Stimulated activated CD4-positive, alpha-beta T cell treated with anti-CD3 and anti-CD28 coated beads, Interleukin-1b, Interleukin-23, amount 100 ng/mL, for 4 hours (primary cell): ENCODE data around the gene CAPN11.
"Not testable (repeated sequence)": the region's sequence is repeated elsewhere in the genome, so short reads cannot be mapped to it uniquely, and the experiment has no call there.

Experiments
- DNase-seq, 2 donors: peaks; one replicate each; pipeline ENCODE4 v3.0.0-alpha.2; 2020; ENCODE audit warnings: low read depth in 2 of 2

CAPN11 gene

GRCh38 chr6:44131892-44132291, 26.7 kb upstream of the CAPN11 start:
- DNase-seq = no peak

GRCh38 chr6:44132476-44132875, 26.1 kb upstream of the CAPN11 start:
- DNase-seq = no peak

GRCh38 chr6:44133003-44133931, 25.4 kb upstream of the CAPN11 start:
- no peak for DNase-seq

GRCh38 chr6:44133981-44134711, 24.5 kb upstream of the CAPN11 start:
- DNase-seq = no peak

GRCh38 chr6:44135173-44135758, 23.4 kb upstream of the CAPN11 start:
- no peak for DNase-seq

- no peak for DNase-seq
Measured at GRCh38 chr6:44135875-44136274, 22.7 kb upstream of the CAPN11 start.

- no peak for DNase-seq
Measured at GRCh38 chr6:44138717-44139350, 19.8 kb upstream of the CAPN11 start.

- DNase-seq = no peak
Measured at GRCh38 chr6:44139351-44139743, 19.3 kb upstream of the CAPN11 start.

GRCh38 chr6:44142835-44143234, 15.8 kb upstream of the CAPN11 start:
- no peak for DNase-seq

- no peak for DNase-seq
Measured at GRCh38 chr6:44143731-44144130, 14.9 kb upstream of the CAPN11 start.

GRCh38 chr6:44144536-44144935, 14.1 kb upstream of the CAPN11 start:
- DNase-seq = not testable (repeated sequence)

- no peak for DNase-seq
Measured at GRCh38 chr6:44145839-44146238, 12.8 kb upstream of the CAPN11 start.

- DNase-seq = no peak
Measured at GRCh38 chr6:44146685-44147084, 11.9 kb upstream of the CAPN11 start.

- DNase-seq = no peak
Measured at GRCh38 chr6:44147256-44147655, 11.4 kb upstream of the CAPN11 start.

GRCh38 chr6:44148306-44148705, 10.3 kb upstream of the CAPN11 start:
- no peak for DNase-seq

- no peak for DNase-seq
Measured at GRCh38 chr6:44149369-44150012, 9.1 kb upstream of the CAPN11 start.

GRCh38 chr6:44150317-44150917, 8.2 kb upstream of the CAPN11 start:
- DNase-seq = no peak

GRCh38 chr6:44151348-44152108, 7.1 kb upstream of the CAPN11 start:
- peak; percentile 76 to 81 for DNase-seq

- no peak for DNase-seq
Measured at GRCh38 chr6:44152109-44152461, 6.5 kb upstream of the CAPN11 start.

GRCh38 chr6:44152533-44152932, 6.1 kb upstream of the CAPN11 start:
- DNase-seq = no peak

- no peak for DNase-seq
Measured at GRCh38 chr6:44154067-44154466, 4.6 kb upstream of the CAPN11 start.
